Tibial nerve (tissue), 4 donors: ENCODE data around the gene ANKRD44.

Source experiments
- EP300 ChIP-seq, 2 donors: sonication (generic); formaldehyde crosslinking; IDR thresholded peaks; one replicate each; pipeline ENCODE4 v1.6.1; 2017; ENCODE audit warnings: antibody characterized with exemption in 2 of 2, mild to moderate bottlenecking in 1 of 2
- POLR2A ChIP-seq, 2 donors: fragments of 450-650 bp; IDR thresholded peaks; one replicate each; pipeline ENCODE4 v1.6.1; 2017; ENCODE audit warnings: antibody characterized with exemption in 2 of 2, mild to moderate bottlenecking in 2 of 2, moderate library complexity in 2 of 2
- TF ChIP-seq, protein P1 (sequence below), 5 experiments: fragments of 200-600 bp in 3 of 5; fragments of 450-650 bp in 2 of 5; sonication (generic) in 3 of 5; IDR thresholded peaks; one replicate each; pipeline ENCODE4 v1.5.1; 2016 to 2019; ENCODE audit warnings: antibody characterized with exemption in 5 of 5, mild to moderate bottlenecking in 3 of 5, moderate library complexity in 2 of 5

- TF ChIP-seq, protein P1, sequence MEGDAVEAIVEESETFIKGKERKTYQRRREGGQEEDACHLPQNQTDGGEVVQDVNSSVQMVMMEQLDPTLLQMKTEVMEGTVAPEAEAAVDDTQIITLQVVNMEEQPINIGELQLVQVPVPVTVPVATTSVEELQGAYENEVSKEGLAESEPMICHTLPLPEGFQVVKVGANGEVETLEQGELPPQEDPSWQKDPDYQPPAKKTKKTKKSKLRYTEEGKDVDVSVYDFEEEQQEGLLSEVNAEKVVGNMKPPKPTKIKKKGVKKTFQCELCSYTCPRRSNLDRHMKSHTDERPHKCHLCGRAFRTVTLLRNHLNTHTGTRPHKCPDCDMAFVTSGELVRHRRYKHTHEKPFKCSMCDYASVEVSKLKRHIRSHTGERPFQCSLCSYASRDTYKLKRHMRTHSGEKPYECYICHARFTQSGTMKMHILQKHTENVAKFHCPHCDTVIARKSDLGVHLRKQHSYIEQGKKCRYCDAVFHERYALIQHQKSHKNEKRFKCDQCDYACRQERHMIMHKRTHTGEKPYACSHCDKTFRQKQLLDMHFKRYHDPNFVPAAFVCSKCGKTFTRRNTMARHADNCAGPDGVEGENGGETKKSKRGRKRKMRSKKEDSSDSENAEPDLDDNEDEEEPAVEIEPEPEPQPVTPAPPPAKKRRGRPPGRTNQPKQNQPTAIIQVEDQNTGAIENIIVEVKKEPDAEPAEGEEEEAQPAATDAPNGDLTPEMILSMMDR (IDR thresholded peaks at IDR 0.05) = no peak
- TF ChIP-seq POLR2A (IDR thresholded peaks at IDR 0.05) = no peak
- no peak for TF ChIP-seq EP300 (IDR thresholded peaks at IDR 0.05)
Observed at GRCh38 chr2:197236159-197236558, 74.4 kb downstream of the ANKRD44 start.
